Heart right ventricle (tissue), 16 donors: Measurements from ENCODE around the gene KBTBD3. TPM values are rescaled to one million over a fixed set of nuclear protein-coding genes. Genes with fewer than 3 reads are reported as not detected.

Experiments
- ATAC-seq, 8 donors: fragments of 200-7000 bp; cut with Tn5 transposase; one replicate each; pipeline ENCODE4 v1.9.1; 2020; ENCODE audit warnings: mild to moderate bottlenecking in 8 of 8, moderate library complexity in 8 of 8, moderate number of reproducible peaks in 1 of 8
- DNase-seq, 2 donors: peaks; one replicate each; pipeline ENCODE4 v3.0.0-alpha.2; 2020
- H3K27ac ChIP-seq, 10 donors: fragments of 200-600 bp; sonication (generic) in 2 of 10; one replicate each; pipeline versions ENCODE4 v1.5.0 to v1.8.0; 2020 to 2022; ENCODE audit warnings: mild to moderate bottlenecking in 3 of 10
- H3K27me3 ChIP-seq, 7 donors: fragments of 200-600 bp; one replicate each; pipeline ENCODE4 v1.8.0; 2021 to 2022; ENCODE audit warnings: mild to moderate bottlenecking in 2 of 7
- H3K36me3 ChIP-seq, 9 donors: fragments of 200-600 bp; sonication (generic) in 1 of 9; one replicate each; pipeline versions ENCODE4 v1.5.0 to v1.8.0; 2020 to 2022; ENCODE audit warnings: mild to moderate bottlenecking in 2 of 9
- H3K4me1 ChIP-seq, 9 donors: fragments of 200-600 bp; sonication (generic) in 1 of 9; one replicate each; pipeline versions ENCODE4 v1.5.0 to v1.8.0; 2020 to 2022; ENCODE audit warnings: mild to moderate bottlenecking in 4 of 9
- H3K4me3 ChIP-seq, 10 donors: fragments of 200-600 bp; sonication (generic) in 2 of 10; one replicate each; pipeline versions ENCODE4 v1.5.0 to v1.8.0; 2020 to 2022; ENCODE audit warnings: mild to moderate bottlenecking in 7 of 10, moderate library complexity in 2 of 10
- H3K9me3 ChIP-seq, 11 donors: fragments of 200-600 bp in 10 of 11; sonication (generic) in 2 of 11; one replicate each; pipeline versions ENCODE4 v1.5.0 to v1.8.0; 2013 to 2022; ENCODE audit warnings: mild to moderate bottlenecking in 2 of 11, control low read depth in 1 of 11, moderate library complexity in 1 of 11
- WGBS, 2 donors: extraction: QIAGEN DNeasy Blood & Tissue Kit; methylation state at CpG; one replicate each; pipeline ENCODE4 v1.1.7; 2013; ENCODE audit warnings: inconsistent platforms in 1 of 2; 5-methylcytosine and 5-hydroxymethylcytosine counted together
- intact Hi-C, 10 donors: fragments of 100-400 bp; cut with DNase I; formaldehyde crosslinking; loops; one replicate each; pipeline versions ENCODE4 v1.11.1 to v1.14.2; 2022
- polyA plus RNA-seq, 2 donors: library from polyadenylated mRNA; stranded (reverse); fragments of 200-250 nt; gene quantifications; one replicate each; pipeline ENCODE4 v1.2.3, GENCODE V29; 2013
- total RNA-seq, 10 donors: library from RNA; stranded (reverse); fragmentation: NEBNext Ultra II Directional in 3 of 10; extraction: Animal tissue kit (Norgen Biotek cat#: 25700) in 3 of 10; gene quantifications; one replicate each; pipeline versions ENCODE4 v1.2.1 to v1.2.4, GENCODE V29; 2021 to 2023
- TF ChIP-seq, protein P1 (sequence below), 9 donors: fragments of 200-600 bp; sonication (generic) in 2 of 9; IDR thresholded peaks; one replicate each; pipeline versions ENCODE4 v1.5.0 to v1.8.0; 2021 to 2022; ENCODE audit warnings: antibody characterized with exemption in 9 of 9, mild to moderate bottlenecking in 5 of 9, moderate library complexity in 1 of 9
- donor health status: Arrhythmogenic right ventricular cardiomyopathy.
- donor health status: ischemic (EF 13 %, LVEDD 7.1; RV severe dilation, severe dysfunction).
- donor health status: healthy with polysubstance abuse.
- donor health status: DM: no; HTN: yes; CAD: no.
- donor health status: DM: no; HTN: no; CAD: no.
- donor health status: ischemic (EF 25% LVEDD 6.9; RV normal size, moderate dysfunction).
- donor health status: ischemic (EF 25% LVEDD 5.7; RV mildly dilated, moderate dysfunction).
- donor health status: healthy.
- donor health status: DM: yes; HTN: yes; CAD: no.
- donor health status: Ischemic cardiomyopathy.
- donor health status: ischemic (EF 35%, LVEDD 5.7; RV mildly dilated, moderate dysfunction).
- donor health status: nonischemic (EF 11% LVEDD 7.7; RV severe dilation, severe dysfunction).
- donor health status: DM: yes; HTN: yes; CAD: no.
- donor health status: PGD.
- donor health status: ischemic (EF 29% LVEDD 5.4; RV normal size, mild dysfunction).
- donor health status: nonischemic (EF 23%, LVEDD 6.1; RV moderate dilation, normal function).

KBTBD3 gene
- total and polyA plus RNA-seq, 12 donors: 4.2 to 13.8 (median 8.7) TPM

DNA sequence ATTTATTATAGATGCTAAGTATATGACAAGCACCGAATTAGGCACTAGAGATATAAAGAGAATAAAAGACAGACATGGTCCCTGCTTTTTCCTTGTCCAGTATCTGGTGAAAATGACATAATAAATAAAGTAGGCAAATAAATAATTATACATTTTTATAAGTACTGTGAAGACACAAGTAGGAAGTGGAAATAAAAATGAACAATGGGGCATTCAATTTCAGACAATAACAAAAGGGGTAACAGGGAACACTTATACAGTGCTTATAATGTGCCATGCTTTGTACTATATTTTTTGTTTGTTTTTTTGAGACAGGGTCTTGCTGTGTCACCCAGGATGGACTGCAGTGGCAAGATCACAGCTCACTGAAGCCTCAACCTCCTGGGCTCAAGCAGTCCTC, 4.3 kb downstream of the KBTBD3 start:
- Histone ChIP-seq H3K9me3 (no peaks in the 10 kb centered on the region), H3K4me3 (no peak overlapping the region), H3K27me3 (no peaks in the 10 kb centered on the region), H3K27ac (no peak overlapping the region), H3K4me1 (peaks cover 0 to 17% (median 11%) of the 10 kb centered on the region in 9 donors), H3K36me3 (peaks cover 0 to 21% (median 0%) of the 10 kb centered on the region in 9 donors)
- TF ChIP-seq, protein P1, sequence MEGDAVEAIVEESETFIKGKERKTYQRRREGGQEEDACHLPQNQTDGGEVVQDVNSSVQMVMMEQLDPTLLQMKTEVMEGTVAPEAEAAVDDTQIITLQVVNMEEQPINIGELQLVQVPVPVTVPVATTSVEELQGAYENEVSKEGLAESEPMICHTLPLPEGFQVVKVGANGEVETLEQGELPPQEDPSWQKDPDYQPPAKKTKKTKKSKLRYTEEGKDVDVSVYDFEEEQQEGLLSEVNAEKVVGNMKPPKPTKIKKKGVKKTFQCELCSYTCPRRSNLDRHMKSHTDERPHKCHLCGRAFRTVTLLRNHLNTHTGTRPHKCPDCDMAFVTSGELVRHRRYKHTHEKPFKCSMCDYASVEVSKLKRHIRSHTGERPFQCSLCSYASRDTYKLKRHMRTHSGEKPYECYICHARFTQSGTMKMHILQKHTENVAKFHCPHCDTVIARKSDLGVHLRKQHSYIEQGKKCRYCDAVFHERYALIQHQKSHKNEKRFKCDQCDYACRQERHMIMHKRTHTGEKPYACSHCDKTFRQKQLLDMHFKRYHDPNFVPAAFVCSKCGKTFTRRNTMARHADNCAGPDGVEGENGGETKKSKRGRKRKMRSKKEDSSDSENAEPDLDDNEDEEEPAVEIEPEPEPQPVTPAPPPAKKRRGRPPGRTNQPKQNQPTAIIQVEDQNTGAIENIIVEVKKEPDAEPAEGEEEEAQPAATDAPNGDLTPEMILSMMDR (IDR thresholded peaks at IDR 0.05): no peak
- DNase-seq (no peak), ATAC-seq (no peak)
- 91 to 98% methylated on average over 1 of the region's 1 CpG for WGBS, 2 donors
- intact Hi-C loops: no loop called here

DNA sequence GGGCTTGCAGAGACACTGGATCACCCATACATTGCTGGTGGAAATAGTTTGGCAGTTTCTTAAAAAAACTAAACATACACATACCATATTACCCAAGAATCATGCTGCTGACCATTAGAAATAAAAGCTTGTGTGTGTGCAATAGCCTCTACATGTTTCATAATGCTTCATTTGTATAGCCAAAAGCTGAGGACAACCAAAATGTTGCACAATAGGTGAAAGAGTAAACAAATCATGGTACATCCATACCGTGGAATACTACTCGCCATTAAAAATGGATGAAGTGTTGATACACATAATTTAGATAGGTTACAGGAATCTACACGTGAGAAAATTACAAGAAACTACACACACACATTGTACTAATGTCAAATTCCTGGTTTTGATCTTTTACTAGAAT, 6.5 kb downstream of the KBTBD3 start:
- intact Hi-C loops: no loop called here
- TF ChIP-seq, protein P1 (IDR thresholded peaks at IDR 0.05): no peak
- H3K4me3 ChIP-seq: no peak overlapping the region
- WGBS, 2 donors: 89 to 93% methylated on average over 3 of the region's 3 CpGs
- H3K4me1 ChIP-seq: peaks cover 0 to 8% (median under 1%) of the 10 kb centered on the region in 9 donors
- H3K9me3 ChIP-seq: no peaks in the 10 kb centered on the region
- no peaks in the 10 kb centered on the region for H3K27me3 ChIP-seq
- H3K27ac ChIP-seq: no peak overlapping the region
- H3K36me3 ChIP-seq: peaks cover 0 to 21% (median 0%) of the 10 kb centered on the region in 9 donors
- DNase-seq (no peak), ATAC-seq (no peak)

DNA sequence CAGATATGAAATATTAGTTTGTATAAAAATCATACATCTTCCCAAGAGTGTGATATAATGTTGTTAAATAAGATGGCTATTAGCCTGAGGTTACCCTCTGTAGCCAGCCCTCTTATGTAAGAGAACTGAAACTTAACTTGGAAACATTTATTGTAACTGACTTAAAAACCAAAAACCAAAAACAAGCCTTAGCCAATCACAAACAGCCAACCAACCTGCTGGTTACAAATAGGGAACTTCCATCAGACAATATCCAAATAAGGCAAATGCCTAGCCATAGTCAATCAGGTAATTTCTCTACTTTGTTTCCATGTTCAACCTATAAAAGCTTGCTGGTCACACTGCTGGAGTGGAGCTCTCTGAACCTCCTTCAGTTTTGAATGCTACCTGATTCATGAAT, 14.1 kb downstream of the KBTBD3 start:
- no peaks in the 10 kb centered on the region for H3K9me3 ChIP-seq
- DNase-seq (no peak), ATAC-seq (no peak)
- H3K27me3 ChIP-seq: no peaks in the 10 kb centered on the region
- peaks cover 0 to 9% (median 0%) of the 10 kb centered on the region in 9 donors for H3K36me3 ChIP-seq
- H3K27ac ChIP-seq: no peak overlapping the region
- H3K4me1 ChIP-seq: no peaks in the 10 kb centered on the region
- H3K4me3 ChIP-seq: no peak overlapping the region
- TF ChIP-seq, protein P1 (IDR thresholded peaks at IDR 0.05): no peak
- intact Hi-C loops: no loop called here

DNA sequence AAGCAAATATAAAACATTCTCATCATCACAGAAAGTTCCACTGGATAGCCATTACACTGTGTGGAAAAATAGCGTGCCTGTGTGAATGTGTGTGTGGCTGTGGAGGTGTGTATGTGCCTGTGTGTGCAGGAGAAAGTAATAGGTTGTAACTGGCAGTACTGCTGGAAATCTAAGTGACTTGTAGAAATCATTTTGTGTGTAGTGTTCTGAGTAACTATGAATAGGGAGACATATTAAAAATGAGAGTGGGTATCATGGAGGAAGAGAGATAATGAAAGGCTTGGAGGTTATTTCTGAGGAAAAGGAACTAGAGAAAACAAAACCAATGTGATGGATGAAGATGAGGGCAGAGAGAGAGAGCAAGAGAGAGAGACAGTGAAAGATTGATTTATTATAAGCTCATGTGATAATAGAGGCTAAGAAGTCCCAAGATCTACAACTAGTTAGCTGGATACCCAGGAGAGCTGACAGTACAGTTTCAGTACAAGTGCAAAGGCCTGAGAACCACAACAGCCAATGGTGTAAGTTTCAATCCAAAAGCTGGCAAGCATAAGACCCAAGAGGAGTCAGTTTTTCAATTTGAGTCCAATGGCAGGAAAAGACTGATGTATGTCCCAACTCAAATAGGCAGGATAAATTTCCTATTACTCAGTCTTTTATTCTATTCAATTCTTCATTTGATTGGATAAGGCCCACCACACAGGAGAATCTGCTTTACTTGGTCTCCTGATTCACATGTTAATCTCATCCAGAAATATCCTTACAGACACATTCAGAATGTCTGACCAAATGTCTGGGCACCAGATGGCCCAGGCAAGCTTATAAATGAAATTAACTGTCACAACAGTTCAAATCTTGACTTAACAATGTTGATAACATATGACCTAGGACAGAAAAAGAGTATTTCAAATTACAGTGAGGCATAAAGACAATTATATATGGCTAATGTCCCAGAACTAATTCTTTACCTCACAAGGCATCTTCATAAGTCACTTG, 14.9 kb downstream of the KBTBD3 start:
- H3K27ac ChIP-seq: no peak overlapping the region
- H3K9me3 ChIP-seq: no peaks in the 10 kb centered on the region
- no peaks in the 10 kb centered on the region for H3K27me3 ChIP-seq
- H3K4me1 ChIP-seq: no peaks in the 10 kb centered on the region
- 98 to 100% methylated on average over 1 of the region's 1 CpG for WGBS, 2 donors
- no peak overlapping the region for H3K4me3 ChIP-seq
- intact Hi-C loops: no loop called here
- ATAC-seq: no peak
- H3K36me3 ChIP-seq: peaks cover 0 to 16% (median 0%) of the 10 kb centered on the region in 9 donors
- DNase-seq: no peak
- TF ChIP-seq, protein P1 (IDR thresholded peaks at IDR 0.05): no peak
